ENCODE results near the gene EFTUD2. TPM values are rescaled to one million over a fixed set of nuclear protein-coding genes. Genes with fewer than 3 reads are reported as not detected.

Gene EFTUD2
- total RNA-seq, 2 donors from 2014 or later = 35.2 to 117 TPM

DNA sequence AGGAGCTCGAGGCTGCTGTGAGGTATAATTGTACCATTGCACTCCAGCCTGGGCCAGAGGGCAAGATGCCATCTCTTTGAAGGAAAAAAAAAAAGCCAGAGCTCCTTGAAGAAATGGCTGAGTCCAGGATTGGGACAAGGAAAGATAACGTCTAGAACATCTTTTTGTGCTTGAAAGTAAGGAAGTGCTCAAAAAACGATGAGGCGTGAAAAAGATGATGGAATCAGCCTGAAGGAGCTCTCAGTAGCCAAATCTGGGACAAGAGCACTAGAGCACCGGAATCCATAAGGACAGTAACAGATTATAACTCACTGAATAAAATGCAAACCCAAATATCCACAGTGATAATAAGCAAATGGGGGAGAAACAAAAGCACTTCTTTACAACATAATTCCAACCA lies 22.1 kb downstream of the EFTUD2 start:
- no peak for ATAC-seq (ENCODE audit: insufficient number of reproducible peaks, low FRiP score, low read depth)

DNA sequence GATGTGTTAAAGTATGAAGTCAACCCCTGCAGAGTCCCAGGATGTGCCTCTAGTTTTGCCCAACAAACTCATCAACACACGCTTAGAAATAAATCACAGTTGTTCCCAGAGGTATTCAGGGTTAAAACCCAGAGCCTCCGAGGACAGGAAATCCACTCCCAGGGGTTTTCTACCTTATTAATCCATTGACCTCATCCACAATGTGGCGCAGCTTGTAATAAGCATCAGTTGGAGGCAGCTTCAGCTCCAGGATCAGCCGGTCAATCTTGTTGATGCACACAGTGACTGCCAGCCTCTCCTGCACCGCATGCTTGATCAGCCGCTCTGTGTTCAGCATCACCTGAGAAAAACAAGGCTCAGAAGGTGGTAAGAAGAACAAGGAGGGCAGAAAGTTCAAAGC lies 23.5 kb downstream of the EFTUD2 start:
- H3K4me1 ChIP-seq (ENCODE audit: control insufficient read depth in 1 of 2, low read depth in 2 of 2) = peaks cover 5 to 18% of the 10 kb centered on the region in 2 donors
- no peak overlapping the region for H3K27ac ChIP-seq
- H3K4me3 ChIP-seq = no peak overlapping the region
- TF ChIP-seq, protein P1, sequence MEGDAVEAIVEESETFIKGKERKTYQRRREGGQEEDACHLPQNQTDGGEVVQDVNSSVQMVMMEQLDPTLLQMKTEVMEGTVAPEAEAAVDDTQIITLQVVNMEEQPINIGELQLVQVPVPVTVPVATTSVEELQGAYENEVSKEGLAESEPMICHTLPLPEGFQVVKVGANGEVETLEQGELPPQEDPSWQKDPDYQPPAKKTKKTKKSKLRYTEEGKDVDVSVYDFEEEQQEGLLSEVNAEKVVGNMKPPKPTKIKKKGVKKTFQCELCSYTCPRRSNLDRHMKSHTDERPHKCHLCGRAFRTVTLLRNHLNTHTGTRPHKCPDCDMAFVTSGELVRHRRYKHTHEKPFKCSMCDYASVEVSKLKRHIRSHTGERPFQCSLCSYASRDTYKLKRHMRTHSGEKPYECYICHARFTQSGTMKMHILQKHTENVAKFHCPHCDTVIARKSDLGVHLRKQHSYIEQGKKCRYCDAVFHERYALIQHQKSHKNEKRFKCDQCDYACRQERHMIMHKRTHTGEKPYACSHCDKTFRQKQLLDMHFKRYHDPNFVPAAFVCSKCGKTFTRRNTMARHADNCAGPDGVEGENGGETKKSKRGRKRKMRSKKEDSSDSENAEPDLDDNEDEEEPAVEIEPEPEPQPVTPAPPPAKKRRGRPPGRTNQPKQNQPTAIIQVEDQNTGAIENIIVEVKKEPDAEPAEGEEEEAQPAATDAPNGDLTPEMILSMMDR (IDR thresholded peaks at IDR 0.05) = no peak
- H3K36me3 ChIP-seq = peaks cover 35% of the 10 kb centered on the region
- H3K27me3 ChIP-seq (replicated peaks; ENCODE audit: insufficient read depth) = no peaks in the 10 kb centered on the region
- DNase-seq (ENCODE audit: low spot score) (no peak), ATAC-seq (ENCODE audit: insufficient number of reproducible peaks, low FRiP score, low read depth) (no peak)
- H3K9me3 ChIP-seq = no peaks in the 10 kb centered on the region

More for the DNA sequence above, 22.1 kb downstream of the EFTUD2 start:
- Histone ChIP-seq H3K27ac (no peak overlapping the region), H3K27me3 (replicated peaks; ENCODE audit: insufficient read depth) (no peaks in the 10 kb centered on the region), H3K4me3 (no peak overlapping the region), H3K9me3 (no peaks in the 10 kb centered on the region), H3K36me3 (peaks cover 30% of the 10 kb centered on the region), H3K4me1 (ENCODE audit: control insufficient read depth in 1 of 2, low read depth in 2 of 2) (peaks cover under 1 to 13% of the 10 kb centered on the region in 2 donors)
- DNase-seq (ENCODE audit: low spot score) = no peak
- TF ChIP-seq, protein P1 (IDR thresholded peaks at IDR 0.05) = no peak

DNA sequence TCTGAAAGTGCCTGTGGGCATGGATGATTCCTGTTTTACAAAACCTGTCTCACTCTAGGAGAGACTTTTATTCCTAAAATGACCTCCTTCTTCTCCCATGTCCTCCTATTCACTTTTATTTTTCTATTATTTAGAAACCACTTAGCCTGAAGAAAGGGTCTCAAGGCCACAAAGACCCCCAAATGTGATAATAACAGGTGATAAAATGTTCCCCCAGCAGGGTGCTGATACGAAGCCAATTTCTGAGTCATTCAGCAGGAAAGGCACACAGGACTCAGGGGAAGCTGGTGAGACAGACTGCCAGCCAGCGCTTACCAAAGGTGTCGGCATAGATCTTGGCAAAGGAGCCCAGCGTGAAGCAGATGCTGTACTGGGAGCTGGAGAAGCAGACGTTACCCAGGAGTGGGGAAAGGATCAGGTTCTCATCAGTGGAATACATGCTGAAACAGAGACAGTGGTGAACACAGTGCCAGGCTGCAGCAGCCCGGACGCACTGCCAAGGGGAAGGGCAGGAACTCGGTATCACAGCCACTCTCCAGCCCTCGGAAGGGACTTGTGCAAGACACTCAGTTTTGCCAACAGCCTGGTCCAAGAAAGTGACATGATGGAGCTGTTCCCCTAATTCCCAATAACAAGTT lies 27.0 kb downstream of the EFTUD2 start:
- Histone ChIP-seq H3K27me3 (replicated peaks; ENCODE audit: insufficient read depth) (no peaks in the 10 kb centered on the region), H3K4me3 (no peak overlapping the region), H3K27ac (peak overlapping the region; percentile 4 to 15), H3K9me3 (no peaks in the 10 kb centered on the region), H3K36me3 (peaks cover 46% of the 10 kb centered on the region), H3K4me1 (ENCODE audit: control insufficient read depth in 1 of 2, low read depth in 2 of 2) (peaks cover 5 to 18% of the 10 kb centered on the region in 2 donors)
- DNase-seq (ENCODE audit: low spot score) (peak; percentile 7), ATAC-seq (ENCODE audit: insufficient number of reproducible peaks, low FRiP score, low read depth) (peak; percentile 48)
- TF ChIP-seq, protein P1 (IDR thresholded peaks at IDR 0.05) = no peak

DNA sequence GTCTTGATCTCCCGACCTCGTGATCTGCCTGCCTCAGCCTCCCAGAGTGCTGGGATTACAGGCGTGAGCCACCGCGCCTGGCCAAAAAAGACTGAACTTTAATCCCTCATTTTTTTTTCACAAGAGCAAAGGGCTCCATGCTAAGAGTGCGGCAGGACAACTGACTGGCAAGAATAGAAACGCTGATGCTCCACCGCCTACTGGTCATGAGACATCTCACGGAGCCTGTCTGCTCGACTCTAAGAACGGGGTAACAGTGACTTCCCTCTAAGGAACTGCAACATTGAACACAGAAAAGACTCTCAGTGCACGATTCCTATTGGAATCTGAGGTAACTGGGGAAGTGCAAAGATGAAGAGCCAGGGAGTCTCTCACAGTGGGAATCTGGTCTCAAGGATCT lies 27.7 kb downstream of the EFTUD2 start:
- no peak for DNase-seq (ENCODE audit: low spot score)
- TF ChIP-seq, protein P1 (IDR thresholded peaks at IDR 0.05) = no peak
- no peak overlapping the region for H3K4me3 ChIP-seq
- H3K4me1 ChIP-seq (ENCODE audit: control insufficient read depth in 1 of 2, low read depth in 2 of 2) = peaks cover 5 to 18% of the 10 kb centered on the region in 2 donors
- H3K36me3 ChIP-seq = peaks cover 46% of the 10 kb centered on the region
- ATAC-seq (ENCODE audit: insufficient number of reproducible peaks, low FRiP score, low read depth) = no peak
- no peaks in the 10 kb centered on the region for H3K9me3 ChIP-seq
- H3K27ac ChIP-seq = peak overlapping the region; percentile 4 to 15
- no peaks in the 10 kb centered on the region for H3K27me3 ChIP-seq (replicated peaks; ENCODE audit: insufficient read depth)

DNA sequence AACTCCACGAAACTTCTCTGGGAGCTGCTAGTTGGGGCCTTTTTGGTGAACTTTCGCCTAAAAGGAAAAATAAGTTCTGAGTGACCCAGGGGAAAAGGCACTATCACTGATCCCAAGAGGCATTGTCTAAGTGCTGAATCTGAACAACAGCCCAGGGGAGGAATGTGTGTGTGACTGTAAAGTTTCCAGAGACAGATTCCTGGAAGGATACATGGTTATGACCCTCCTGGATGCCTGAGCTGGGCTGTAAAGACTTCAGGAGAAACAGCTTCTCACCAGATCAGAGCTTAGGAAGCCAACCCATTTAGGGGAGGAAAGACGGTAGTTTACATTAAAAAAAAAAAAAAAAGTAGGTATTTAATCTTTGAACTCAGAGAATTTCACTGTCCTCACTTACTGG lies 31.4 kb downstream of the EFTUD2 start:
- no peak overlapping the region for H3K4me3 ChIP-seq
- peaks cover 62% of the 10 kb centered on the region for H3K36me3 ChIP-seq
- TF ChIP-seq, protein P1 (IDR thresholded peaks at IDR 0.05) = no peak
- no peaks in the 10 kb centered on the region for H3K27me3 ChIP-seq (replicated peaks; ENCODE audit: insufficient read depth)
- ATAC-seq (ENCODE audit: insufficient number of reproducible peaks, low FRiP score, low read depth) = no peak
- H3K27ac ChIP-seq = no peak overlapping the region
- peaks cover 5 to 11% of the 10 kb centered on the region in 2 donors for H3K4me1 ChIP-seq (ENCODE audit: control insufficient read depth in 1 of 2, low read depth in 2 of 2)
- no peaks in the 10 kb centered on the region for H3K9me3 ChIP-seq
- no peak for DNase-seq (ENCODE audit: low spot score)
